ENCODE results near the gene ANXA4. TPM values are rescaled to one million over a fixed set of nuclear protein-coding genes. Genes with fewer than 3 reads are reported as not detected.
A peak's percentile ranks its signal among the peaks of the same experiment; 100 is the strongest.
"Not testable (repeated sequence)": the region's sequence is repeated elsewhere in the genome, so short reads cannot be mapped to it uniquely, and the experiment has no call there.

Gene ANXA4
- total and polyA plus RNA-seq, 2 experiments from 2014 or later = 6.7 to 11.5 TPM

- no peak for DNase-seq (ENCODE audit: low spot score)
- H3K4me3 Mint-ChIP-seq = no peak overlapping the region
- Histone ChIP-seq H2AFZ (no peak overlapping the region), H3K27ac (ENCODE audit: low read depth) (no peak overlapping the region), H3K36me3 (ENCODE audit: insufficient read depth) (no peaks in the 10 kb centered on the region), H4K20me1 (replicated peaks; ENCODE audit: insufficient read depth) (no peaks in the 10 kb centered on the region), H3F3A (replicated peaks; ENCODE audit: low read depth) (no peaks in the 10 kb centered on the region), H3K4me2 (no peak overlapping the region), H3K9me2 (ENCODE audit: insufficient read depth) (no peaks in the 10 kb centered on the region), H3K79me2 (replicated peaks; ENCODE audit: insufficient read depth) (no peaks in the 10 kb centered on the region), H3K4me3 (no peak overlapping the region), H3K4me1 (ENCODE audit: insufficient read depth) (peaks cover 5% of the 10 kb centered on the region; the same call in 1 of the 2 replicates), H3K27me3 (ENCODE audit: insufficient read depth) (no peaks in the 10 kb centered on the region)
- H3K4me1 Mint-ChIP-seq = peaks cover 13% of the 10 kb centered on the region
- TF ChIP-seq JUNB (IDR thresholded peaks at IDR 0.05; ENCODE audit: unreplicated experiment) = no peak
- TF ChIP-seq CREB1 (CRISPR knock-in tag; IDR thresholded peaks at IDR 0.05; ENCODE audit: low read depth) = no peak
- H3K36me3 Mint-ChIP-seq (ENCODE audit: low read depth) = peaks cover 4% of the 10 kb centered on the region; the same call in 2 of the 3 replicates
- no peak overlapping the region for H3K27ac Mint-ChIP-seq
- peaks cover 4% of the 10 kb centered on the region; the same call in 1 of the 3 replicates for H3K9me3 Mint-ChIP-seq
- peak; percentile 34 for ATAC-seq
- peaks cover 4% of the 10 kb centered on the region for H3K27me3 Mint-ChIP-seq (ENCODE audit: insufficient read depth, low read depth, poor library complexity)
These were observed 57.1 kb downstream of the ANXA4 start for GRCh38 chr2:69798909-69799526.

- Mint-ChIP-seq H3K36me3 (ENCODE audit: low read depth) (peaks cover 4% of the 10 kb centered on the region; the same call in 2 of the 3 replicates), H3K27ac (no peak overlapping the region), H3K27me3 (ENCODE audit: insufficient read depth, low read depth, poor library complexity) (peaks cover 2% of the 10 kb centered on the region), H3K4me3 (no peak overlapping the region), H3K9me3 (peaks cover 4% of the 10 kb centered on the region; the same call in 1 of the 3 replicates), H3K4me1 (peaks cover 13% of the 10 kb centered on the region)
- ATAC-seq (no peak), DNase-seq (ENCODE audit: low spot score) (no peak)
- H3K4me2 ChIP-seq = no peak overlapping the region
- no peaks in the 10 kb centered on the region for H4K20me1 ChIP-seq (replicated peaks; ENCODE audit: insufficient read depth)
- no peak overlapping the region for H2AFZ ChIP-seq
- H3K4me1 ChIP-seq (ENCODE audit: insufficient read depth) = peaks cover 5% of the 10 kb centered on the region; the same call in 1 of the 2 replicates
- H3F3A ChIP-seq (replicated peaks; ENCODE audit: low read depth) = no peaks in the 10 kb centered on the region
- no peaks in the 10 kb centered on the region for H3K79me2 ChIP-seq (replicated peaks; ENCODE audit: insufficient read depth)
- H3K4me3 ChIP-seq = no peak overlapping the region
- no peaks in the 10 kb centered on the region for H3K36me3 ChIP-seq (ENCODE audit: insufficient read depth)
- TF ChIP-seq CREB1 (CRISPR knock-in tag; IDR thresholded peaks at IDR 0.05; ENCODE audit: low read depth) (no peak), EZH2phosphoT487 (IDR thresholded peaks at IDR 0.05; ENCODE audit: unreplicated experiment) (no peak), EZH2 (IDR thresholded peaks at IDR 0.05; ENCODE audit: low read depth, unreplicated experiment) (no peak), ZNF114 (CRISPR knock-in tag; IDR thresholded peaks at IDR 0.05) (no peak), NANOG (IDR thresholded peaks at IDR 0.05; ENCODE audit: borderline replicate concordance) (no peak), ZNF462 (CRISPR knock-in tag; IDR thresholded peaks at IDR 0.05) (no peak), JUNB (IDR thresholded peaks at IDR 0.05; ENCODE audit: unreplicated experiment) (no peak), STAT1 (IDR thresholded peaks at IDR 0.05; ENCODE audit: unreplicated experiment) (no peak), POLR2AphosphoS5 (IDR thresholded peaks at IDR 0.05; ENCODE audit: low read depth) (no peak)
- no peak overlapping the region; the same call in 1 of the 2 replicates for H3K27ac ChIP-seq (ENCODE audit: low read depth)
- H3K9me2 ChIP-seq (ENCODE audit: insufficient read depth) = no peaks in the 10 kb centered on the region
- H3K27me3 ChIP-seq (ENCODE audit: insufficient read depth) = no peaks in the 10 kb centered on the region
These were observed 59.9 kb downstream of the ANXA4 start for GRCh38 chr2:69801745-69802290.

- not testable (repeated sequence) for H3K4me3 Mint-ChIP-seq; H3K36me3 ChIP-seq (ENCODE audit: insufficient read depth); H3K79me2 ChIP-seq (replicated peaks; ENCODE audit: insufficient read depth); H4K20me1 ChIP-seq (replicated peaks; ENCODE audit: insufficient read depth); H3F3A ChIP-seq (replicated peaks; ENCODE audit: low read depth); H3K4me1 ChIP-seq (ENCODE audit: insufficient read depth); H3K27me3 ChIP-seq (ENCODE audit: insufficient read depth); H2AFZ ChIP-seq; DNase-seq (ENCODE audit: low spot score); H3K27ac ChIP-seq (ENCODE audit: low read depth); H3K9me2 ChIP-seq (ENCODE audit: insufficient read depth); H3K4me2 ChIP-seq; H3K9me3 Mint-ChIP-seq; H3K27me3 Mint-ChIP-seq (ENCODE audit: insufficient read depth, low read depth, poor library complexity); ATAC-seq; H3K4me3 ChIP-seq; H3K27ac Mint-ChIP-seq; H3K36me3 Mint-ChIP-seq (ENCODE audit: low read depth)
- peaks cover 11% of the 10 kb centered on the region for H3K4me1 Mint-ChIP-seq
These were observed 60.9 kb downstream of the ANXA4 start for GRCh38 chr2:69802781-69803367.
